ENCODE data around the gene INTS12. TPM values are rescaled to one million over a fixed set of nuclear protein-coding genes. Genes with fewer than 3 reads are reported as not detected.

Gene INTS12
- total RNA-seq, 2 donors from 2014 or later: 13.5 to 15.7 TPM

DNA sequence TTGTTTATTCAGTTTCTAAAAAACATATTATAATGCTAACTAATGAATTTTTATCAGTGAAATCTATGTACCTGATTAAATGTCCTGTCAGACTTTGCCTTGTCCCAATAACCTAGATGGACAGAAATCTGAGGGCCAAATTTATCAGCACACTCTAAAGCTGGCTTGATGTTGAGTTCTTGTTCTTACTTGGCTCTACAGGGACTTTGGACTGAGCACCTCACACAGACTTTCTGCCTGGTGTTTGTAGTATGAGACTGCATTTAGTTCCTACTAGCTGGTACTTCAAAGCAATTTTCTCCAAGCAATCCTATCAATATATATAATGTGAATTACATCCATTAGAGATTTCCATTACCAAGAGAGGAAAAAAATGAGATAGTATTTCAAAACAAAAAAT lies 37.8 kb downstream of the INTS12 start:
- Histone ChIP-seq H3K27ac (ENCODE audit: low read depth, low read length) (no peak overlapping the region), H3K27me3 (ENCODE audit: control insufficient read depth, insufficient read depth, low read length, poor library complexity, severe bottlenecking) (peaks cover 10% of the 10 kb centered on the region), H3K4me3 (ENCODE audit: low read length) (no peak overlapping the region), H3K9me3 (ENCODE audit: control insufficient read depth, low read length) (no peaks in the 10 kb centered on the region), H3K36me3 (ENCODE audit: control insufficient read depth, insufficient read depth, low read length) (no peaks in the 10 kb centered on the region), H3K4me1 (ENCODE audit: control insufficient read depth, insufficient read depth, low read length) (no peaks in the 10 kb centered on the region), H3K9ac (ENCODE audit: extremely low read depth, low read length, poor library complexity, severe bottlenecking) (no peak overlapping the region)
- TF ChIP-seq, protein P1, sequence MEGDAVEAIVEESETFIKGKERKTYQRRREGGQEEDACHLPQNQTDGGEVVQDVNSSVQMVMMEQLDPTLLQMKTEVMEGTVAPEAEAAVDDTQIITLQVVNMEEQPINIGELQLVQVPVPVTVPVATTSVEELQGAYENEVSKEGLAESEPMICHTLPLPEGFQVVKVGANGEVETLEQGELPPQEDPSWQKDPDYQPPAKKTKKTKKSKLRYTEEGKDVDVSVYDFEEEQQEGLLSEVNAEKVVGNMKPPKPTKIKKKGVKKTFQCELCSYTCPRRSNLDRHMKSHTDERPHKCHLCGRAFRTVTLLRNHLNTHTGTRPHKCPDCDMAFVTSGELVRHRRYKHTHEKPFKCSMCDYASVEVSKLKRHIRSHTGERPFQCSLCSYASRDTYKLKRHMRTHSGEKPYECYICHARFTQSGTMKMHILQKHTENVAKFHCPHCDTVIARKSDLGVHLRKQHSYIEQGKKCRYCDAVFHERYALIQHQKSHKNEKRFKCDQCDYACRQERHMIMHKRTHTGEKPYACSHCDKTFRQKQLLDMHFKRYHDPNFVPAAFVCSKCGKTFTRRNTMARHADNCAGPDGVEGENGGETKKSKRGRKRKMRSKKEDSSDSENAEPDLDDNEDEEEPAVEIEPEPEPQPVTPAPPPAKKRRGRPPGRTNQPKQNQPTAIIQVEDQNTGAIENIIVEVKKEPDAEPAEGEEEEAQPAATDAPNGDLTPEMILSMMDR (conservative IDR thresholded peaks at IDR 0.05): no peak
- DNase-seq: no peak
- Mint-ChIP-seq H3K27ac (no peak overlapping the region), H3K36me3 (ENCODE audit: low read depth) (no peaks in the 10 kb centered on the region), H3K27me3 (ENCODE audit: insufficient read depth) (peaks cover 5% of the 10 kb centered on the region), H3K4me1 (no peaks in the 10 kb centered on the region), H3K9me3 (no peaks in the 10 kb centered on the region), H3K4me3 (no peak overlapping the region)

DNA sequence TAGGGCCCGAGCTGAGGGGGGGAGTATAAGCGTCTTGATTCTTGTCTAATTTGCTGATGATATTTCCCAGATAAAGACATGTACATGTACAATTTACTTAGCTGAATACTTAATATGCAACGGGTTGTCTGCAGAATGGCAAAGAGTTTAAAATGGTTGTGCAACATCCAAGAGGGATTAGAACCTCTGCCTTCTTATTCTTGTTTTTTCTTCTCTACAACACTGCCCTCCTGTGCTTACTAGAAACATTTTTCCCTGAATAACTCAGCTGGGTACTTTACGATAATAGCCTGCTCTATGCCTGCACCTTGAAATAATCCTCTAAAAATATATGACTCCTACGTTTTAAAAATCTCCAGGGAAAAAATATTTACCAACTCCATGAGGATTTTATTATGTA lies 41.8 kb downstream of the INTS12 start:
- Mint-ChIP-seq H3K4me3 (no peak overlapping the region), H3K27ac (no peak overlapping the region), H3K9me3 (no peaks in the 10 kb centered on the region), H3K36me3 (ENCODE audit: low read depth) (no peaks in the 10 kb centered on the region), H3K27me3 (ENCODE audit: insufficient read depth) (peaks cover 6% of the 10 kb centered on the region), H3K4me1 (no peaks in the 10 kb centered on the region)
- WGBS, 2 experiments (ENCODE audit: insufficient coverage in 1 of 2, insufficient read length in 1 of 2): 42 to 58% methylated on average over 3 to 5 of the region's 5 CpGs
- DNase-seq: no peak
- H3K27ac ChIP-seq (ENCODE audit: low read depth, low read length): no peak overlapping the region
- no peak overlapping the region for H3K4me3 ChIP-seq (ENCODE audit: low read length)
- no peaks in the 10 kb centered on the region for H3K9me3 ChIP-seq (ENCODE audit: control insufficient read depth, low read length)
- peaks cover 10% of the 10 kb centered on the region for H3K27me3 ChIP-seq (ENCODE audit: control insufficient read depth, insufficient read depth, low read length, poor library complexity, severe bottlenecking)
- H3K9ac ChIP-seq (ENCODE audit: extremely low read depth, low read length, poor library complexity, severe bottlenecking): no peak overlapping the region
- H3K4me1 ChIP-seq (ENCODE audit: control insufficient read depth, insufficient read depth, low read length): no peaks in the 10 kb centered on the region
- TF ChIP-seq, protein P1 (conservative IDR thresholded peaks at IDR 0.05): peak; percentile 77
- no peaks in the 10 kb centered on the region for H3K36me3 ChIP-seq (ENCODE audit: control insufficient read depth, insufficient read depth, low read length)

DNA sequence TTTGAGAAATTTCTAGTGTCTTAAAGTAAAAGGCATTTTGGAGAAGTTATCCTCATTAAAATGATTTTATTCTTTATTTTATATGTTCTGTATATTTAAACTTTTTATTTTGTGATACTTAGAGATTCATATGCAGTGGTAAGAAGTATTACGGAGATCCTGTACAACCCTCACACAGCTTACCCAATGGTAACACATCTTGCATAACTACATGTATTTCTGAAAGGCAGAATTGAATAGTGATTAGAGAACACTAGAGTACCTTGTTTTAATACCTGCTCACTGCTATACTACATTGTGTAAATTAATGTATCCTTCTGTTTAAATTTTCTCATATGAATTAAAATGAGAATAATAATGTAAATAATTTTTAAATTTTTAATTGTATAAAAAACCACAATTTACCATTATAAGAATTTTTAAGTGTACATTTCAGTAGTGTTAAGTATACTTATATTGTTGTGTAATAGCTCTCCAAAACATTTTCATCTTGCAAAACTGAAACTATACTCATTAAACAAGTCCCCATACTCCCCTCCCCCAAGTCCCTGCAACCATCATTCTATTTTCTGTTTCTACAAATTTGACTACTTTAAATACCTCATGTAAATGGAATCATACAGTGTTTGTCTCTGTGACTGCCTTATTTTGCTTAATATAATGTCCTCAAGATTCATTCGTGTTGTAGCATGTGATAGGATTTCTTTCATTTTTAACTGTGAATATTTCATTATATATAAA lies 45.4 kb downstream of the INTS12 start:
- no peak overlapping the region for H3K4me3 Mint-ChIP-seq
- DNase-seq: no peak
- Histone ChIP-seq H3K36me3 (ENCODE audit: control insufficient read depth, insufficient read depth, low read length) (no peaks in the 10 kb centered on the region), H3K4me1 (ENCODE audit: control insufficient read depth, insufficient read depth, low read length) (no peaks in the 10 kb centered on the region), H3K4me3 (ENCODE audit: low read length) (no peak overlapping the region), H3K27me3 (ENCODE audit: control insufficient read depth, insufficient read depth, low read length, poor library complexity, severe bottlenecking) (peaks cover 10% of the 10 kb centered on the region), H3K9me3 (ENCODE audit: control insufficient read depth, low read length) (no peaks in the 10 kb centered on the region), H3K9ac (ENCODE audit: extremely low read depth, low read length, poor library complexity, severe bottlenecking) (no peak overlapping the region), H3K27ac (ENCODE audit: low read depth, low read length) (no peak overlapping the region)
- H3K27me3 Mint-ChIP-seq (ENCODE audit: insufficient read depth): peaks cover 6% of the 10 kb centered on the region
- no peaks in the 10 kb centered on the region for H3K4me1 Mint-ChIP-seq
- H3K9me3 Mint-ChIP-seq: no peaks in the 10 kb centered on the region
- no peak overlapping the region for H3K27ac Mint-ChIP-seq
- TF ChIP-seq, protein P1 (conservative IDR thresholded peaks at IDR 0.05): no peak
- H3K36me3 Mint-ChIP-seq (ENCODE audit: low read depth): no peaks in the 10 kb centered on the region
- 100% methylated on average over 1 of the region's 2 CpGs; no CpG with 5 or more reads in 1 of the 2 experiments for WGBS, 2 experiments (ENCODE audit: insufficient coverage in 1 of 2, insufficient read length in 1 of 2)
